ENCODE results near the gene PCSK2.

DNA sequence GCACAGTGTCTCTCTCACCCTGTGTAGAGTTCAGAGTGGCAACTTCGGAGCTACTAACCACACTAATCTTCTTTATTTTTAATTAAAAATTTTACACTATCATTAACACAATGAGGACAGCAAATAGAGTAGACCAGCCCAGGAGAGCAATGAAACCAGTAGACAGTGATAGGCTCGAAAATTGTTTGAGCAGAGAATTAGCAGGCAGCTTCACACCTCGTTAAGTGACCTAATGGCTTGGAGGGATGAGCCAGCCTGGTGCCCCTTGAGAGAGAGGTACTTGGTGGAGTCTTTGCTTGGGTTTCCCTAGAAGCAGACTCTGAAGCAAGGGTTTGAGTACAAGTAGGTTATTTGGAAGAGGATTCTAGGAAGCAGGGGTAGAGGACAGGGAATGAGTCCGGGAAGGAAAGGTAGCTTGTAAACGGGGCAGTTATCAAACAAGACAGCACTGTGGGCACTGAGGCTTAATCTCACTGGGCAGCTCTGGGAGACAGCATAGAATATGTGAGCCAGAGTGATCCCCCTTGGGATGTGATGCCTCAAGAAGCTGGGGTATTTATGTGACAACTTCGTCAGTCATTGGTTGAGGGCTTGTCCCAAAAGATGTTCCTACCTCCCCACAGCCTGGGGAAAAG is 146.1 kb downstream of the PCSK2 start:
- TF ChIP-seq CTCF (IDR thresholded peaks at IDR 0.05) (no peak), POLR2AphosphoS5 (IDR thresholded peaks at IDR 0.05) (no peak), POLR2A (IDR thresholded peaks at IDR 0.05) (no peak)
